KG1 (cell line): Measurements from ENCODE around the gene NRCAM.

Experiments used
- DNase-seq: peaks from one replicate; lab custom pipeline; 2025; lab: John Stamatoyannopoulos, UW

NRCAM gene

GRCh38 chr7:108459922-108460551 is 3.8 kb upstream of the NRCAM start:
- DNase-seq, result no peak

- DNase-seq, result no peak
These were observed 1.6 kb upstream of the NRCAM start for GRCh38 chr7:108457871-108458270.

- no peak for DNase-seq
These were observed 757 bp upstream of the NRCAM start for GRCh38 chr7:108456845-108457540.

GRCh38 chr7:108455551-108455997 is 662 bp downstream of the NRCAM start:
- DNase-seq, result no peak

- DNase-seq, result no peak
These were observed 1.3 kb downstream of the NRCAM start for GRCh38 chr7:108454674-108455550.

- DNase-seq, result no peak
These were observed 1.9 kb downstream of the NRCAM start for GRCh38 chr7:108454317-108454673.

GRCh38 chr7:108453320-108453719 is 2.9 kb downstream of the NRCAM start:
- DNase-seq, result no peak

- no peak for DNase-seq
These were observed 3.5 kb downstream of the NRCAM start for GRCh38 chr7:108452707-108453106.

GRCh38 chr7:108451296-108451848 is 4.9 kb downstream of the NRCAM start:
- DNase-seq, result no peak

GRCh38 chr7:108450160-108450559 is 6.1 kb downstream of the NRCAM start:
- no peak for DNase-seq

GRCh38 chr7:108449521-108449920 is 6.7 kb downstream of the NRCAM start:
- DNase-seq, result no peak

- no peak for DNase-seq
These were observed 7.4 kb downstream of the NRCAM start for GRCh38 chr7:108448584-108449505.

GRCh38 chr7:108442039-108442568 is 14.1 kb downstream of the NRCAM start:
- no peak for DNase-seq

GRCh38 chr7:108441392-108441955 is 14.8 kb downstream of the NRCAM start:
- no peak for DNase-seq

- no peak for DNase-seq
These were observed 15.6 kb downstream of the NRCAM start for GRCh38 chr7:108440613-108441012.

- no peak for DNase-seq
These were observed 19.3 kb downstream of the NRCAM start for GRCh38 chr7:108436906-108437305.

- no peak for DNase-seq
These were observed 22.2 kb downstream of the NRCAM start for GRCh38 chr7:108434010-108434409.

GRCh38 chr7:108431099-108431498 is 25.1 kb downstream of the NRCAM start:
- DNase-seq, result no peak

- DNase-seq, result no peak
These were observed 25.6 kb downstream of the NRCAM start for GRCh38 chr7:108430664-108431063.

- no peak for DNase-seq
These were observed 28.5 kb downstream of the NRCAM start for GRCh38 chr7:108427766-108428165.
